AG10803 (cell line): ENCODE measurements around the gene RANBP3.

ENCODE experiments used
- DNase-seq: peaks from one replicate; pipeline ENCODE4 v3.0.0; 2010; ENCODE audit warnings: low read depth
- H3K4me3 ChIP-seq: 2 replicates; pipeline ENCODE4 v1.5.1; 2011; ENCODE audit warnings: mild to moderate bottlenecking, low read length, control low read depth
- CTCF ChIP-seq: conservative IDR thresholded peaks from 2 replicates; pipeline ENCODE4 v1.5.1; 2011; ENCODE audit warnings: mild to moderate bottlenecking, low read length, control low read depth, inconsistent platforms

RANBP3 gene

GRCh38 chr19:5922161-5922545, 55.8 kb downstream of the RANBP3 start:
- no peak for DNase-seq
- no peak overlapping the region for H3K4me3 ChIP-seq
- no peak for TF ChIP-seq CTCF

DNA sequence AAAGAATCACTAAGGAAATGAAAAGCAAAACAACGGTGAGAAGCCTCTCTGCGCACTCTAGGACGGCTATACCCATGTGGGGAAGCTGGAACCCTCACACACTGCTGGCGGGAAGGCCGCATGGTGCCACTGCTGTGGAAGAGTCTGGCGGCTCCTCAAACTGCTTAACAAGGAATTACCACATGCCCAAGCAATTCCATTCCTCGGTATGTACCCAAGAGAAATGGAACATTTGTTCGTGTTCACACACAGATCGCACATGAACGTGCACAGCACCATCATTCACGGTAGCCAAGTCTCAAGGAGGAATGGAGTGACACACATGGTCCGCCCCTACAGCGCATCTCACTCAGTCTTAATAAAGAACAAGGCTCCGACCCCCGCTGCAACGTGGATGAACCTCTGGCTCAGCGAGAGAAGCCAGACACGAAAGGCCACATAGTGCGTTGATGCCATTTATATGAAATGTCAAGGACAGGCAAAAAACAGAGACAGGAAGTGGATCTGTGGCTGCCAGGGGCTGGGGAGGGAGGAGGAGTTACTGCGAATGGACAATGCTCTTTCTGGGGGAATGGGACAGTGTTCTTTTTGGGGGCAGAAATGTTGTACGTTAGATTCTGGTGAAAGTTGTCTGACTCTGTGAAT, 56.3 kb downstream of the RANBP3 start:
- no peak for TF ChIP-seq CTCF
- DNase-seq = no peak
- H3K4me3 ChIP-seq = no peak overlapping the region

DNA sequence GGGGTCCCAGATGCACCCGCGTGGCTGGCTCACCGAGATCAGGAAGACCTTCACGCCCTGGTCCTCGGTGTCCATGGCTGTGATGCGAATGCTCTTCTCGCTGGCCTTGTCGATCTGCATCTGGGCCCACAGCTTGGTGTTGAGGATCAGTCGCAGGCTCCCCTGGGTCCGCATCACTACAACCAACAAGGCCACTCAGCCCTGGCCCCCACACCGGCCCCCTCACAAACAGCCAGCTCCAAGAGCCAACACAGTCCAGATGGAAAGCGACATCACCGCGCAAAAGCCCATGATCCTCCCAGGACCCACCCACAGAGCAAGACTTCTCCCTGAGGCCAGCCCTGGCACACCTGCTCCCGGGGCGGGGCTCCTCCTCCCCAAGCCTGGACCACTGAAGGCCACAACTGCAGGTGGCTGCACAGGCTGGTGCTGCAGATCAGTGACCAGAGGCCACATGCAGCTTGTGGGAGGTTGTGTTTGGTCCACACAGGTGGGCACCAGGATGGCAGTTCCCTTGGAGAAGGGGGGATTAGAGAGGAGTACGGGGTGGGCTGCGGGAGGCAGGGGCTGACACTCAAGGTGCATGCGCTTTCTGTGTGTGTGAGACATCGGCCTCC, 59.4 kb downstream of the RANBP3 start:
- DNase-seq = no peak
- no peak overlapping the region for H3K4me3 ChIP-seq
- no peak for TF ChIP-seq CTCF

DNA sequence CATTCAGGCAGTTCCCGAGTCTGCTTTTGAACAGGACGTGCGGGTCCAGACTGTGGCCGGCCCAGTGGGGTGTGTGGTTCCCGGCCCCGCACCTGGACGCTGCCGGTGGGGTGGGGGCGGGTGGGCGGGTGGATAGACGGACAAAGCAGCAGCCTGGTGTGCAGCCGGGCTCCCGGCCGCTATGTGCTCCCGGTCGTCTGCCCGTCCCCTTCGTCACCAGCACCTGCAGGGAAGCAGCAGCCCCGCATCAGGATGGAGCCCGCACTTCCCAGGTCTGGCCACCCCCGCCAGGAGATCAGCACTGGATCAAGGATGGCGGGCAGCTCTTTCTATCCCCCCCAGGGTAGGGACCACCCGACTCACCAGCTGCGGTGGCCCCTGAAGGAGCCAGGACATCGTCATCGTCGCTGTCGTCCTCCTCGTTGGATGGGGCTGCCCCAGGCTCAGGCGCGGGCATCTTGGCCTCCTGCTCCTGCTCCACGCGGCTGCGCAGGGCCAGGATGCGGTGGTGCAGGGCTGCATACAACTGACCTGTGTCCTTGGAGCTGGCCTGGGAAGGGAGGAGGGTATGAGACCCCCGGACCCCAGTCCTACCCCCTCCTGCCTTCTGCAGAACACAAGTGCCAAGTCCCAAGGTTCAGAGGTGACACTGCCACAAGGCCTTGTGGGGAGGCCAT, 60.4 kb downstream of the RANBP3 start:
- no peak for DNase-seq
- no peak for TF ChIP-seq CTCF
- no peak overlapping the region for H3K4me3 ChIP-seq

DNA sequence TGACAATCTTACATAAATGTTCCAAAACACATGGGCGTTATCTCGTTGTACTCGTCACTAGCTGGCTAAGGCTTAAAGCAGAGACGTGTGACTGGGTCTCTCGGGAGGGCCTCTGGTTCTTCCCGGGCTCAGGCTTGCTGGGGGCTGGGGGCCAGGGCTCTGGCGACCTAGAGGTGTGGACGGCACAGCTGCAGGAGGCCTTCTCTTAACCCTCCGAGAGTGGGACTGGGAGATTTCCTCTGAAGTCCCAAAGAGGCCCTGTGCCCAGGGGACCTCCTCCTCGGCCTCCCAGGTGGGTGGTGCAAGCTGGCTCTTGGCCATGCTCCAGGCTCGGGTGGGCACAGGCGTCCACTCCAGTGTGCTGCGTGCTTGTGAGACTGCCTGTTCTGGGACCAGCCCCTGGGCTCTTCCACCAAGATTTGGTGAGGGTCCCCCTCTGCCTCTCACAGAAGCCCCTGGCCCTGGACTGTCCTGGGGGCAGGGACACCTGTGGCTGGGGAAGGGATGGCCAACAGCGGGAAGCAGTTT, 61.7 kb downstream of the RANBP3 start:
- no peak for TF ChIP-seq CTCF
- no peak overlapping the region for H3K4me3 ChIP-seq
- no peak for DNase-seq

GRCh38 chr19:5915782-5916165, 62.2 kb downstream of the RANBP3 start:
- no peak overlapping the region for H3K4me3 ChIP-seq
- no peak for DNase-seq
- no peak for TF ChIP-seq CTCF
